COR-L47 (cell line): ENCODE measurements around the gene RTBDN.
A peak's percentile ranks its signal among the peaks of the same experiment; 100 is the strongest.

Experiments used
- DNase-seq: peaks from one replicate; lab custom pipeline; 2025; lab: John Stamatoyannopoulos, UW

RTBDN gene

GRCh38 chr19:12779162-12779993, 55.0 kb downstream of the RTBDN start:
- peak; percentile 74 for DNase-seq

- no peak for DNase-seq
These were observed 55.5 kb downstream of the RTBDN start for GRCh38 chr19:12778905-12779161.

GRCh38 chr19:12778017-12778904, 56.1 kb downstream of the RTBDN start:
- peak; percentile 85 for DNase-seq

- peak; percentile 82 for DNase-seq
These were observed 57.0 kb downstream of the RTBDN start for GRCh38 chr19:12777217-12778016.
